IMR-90 (cell line): Measurements from ENCODE around the gene PPM1J. TPM values are rescaled to one million over a fixed set of nuclear protein-coding genes. Genes with fewer than 3 reads are reported as not detected.

Experiments
- ATAC-seq: fragments of 200-7000 bp; cut with Tn5 transposase; 2 replicates; pipeline ENCODE4 v1.9.1; 2020; ENCODE audit warnings: low read depth, mild to moderate bottlenecking, moderate library complexity
- BruUV-seq: library from RNA; stranded (reverse); fragments of 400-500 nt; replicated peaks from 2 replicates; lab custom pipeline; 2021; lab: Mats Ljungman, UMichigan
- CTCF ChIA-PET: fragments of 300-600 bp; formaldehyde crosslinking; extraction: SDS; loops from one replicate; lab custom pipeline; 2021; ENCODE audit warnings: antibody characterized with exemption; lab: Yijun Ruan, JAX
- POLR2A ChIA-PET: fragments of 300-600 bp; sonication (Branson Sonifier 250); formaldehyde crosslinking; loops from one replicate; lab custom pipeline; 2022; ENCODE audit warnings: antibody characterized with exemption; ENCODE audit not compliant: unreplicated experiment; lab: Charles Lee
- DNase-seq: peaks from one replicate; pipeline ENCODE4 v3.0.0; 2013
- H2AFZ ChIP-seq: replicated peaks from 2 replicates; pipeline ENCODE3; 2013; ENCODE audit warnings: low read length, mild to moderate bottlenecking; ENCODE audit not compliant: poor library complexity
- H2AK5ac ChIP-seq: 2 replicates; pipeline ENCODE4 v1.6.1; 2013; ENCODE audit warnings: low read depth, low read length, inconsistent platforms
- H2AK9ac ChIP-seq: replicated peaks from 2 replicates; pipeline ENCODE3; 2013; ENCODE audit warnings: mild to moderate bottlenecking, low read depth, low read length, moderate library complexity; ENCODE audit not compliant: poor library complexity
- H2BK120ac ChIP-seq: 2 replicates; pipeline ENCODE4 v1.6.1; 2013; ENCODE audit warnings: low read depth, low read length, inconsistent platforms
- H2BK15ac ChIP-seq: 3 replicates; pipeline ENCODE4 v1.6.1; 2013; ENCODE audit warnings: low read depth, low read length, inconsistent platforms
- H2BK20ac ChIP-seq: 2 replicates; pipeline ENCODE4 v1.6.1; 2013; ENCODE audit warnings: low read depth, mild to moderate bottlenecking, inconsistent platforms, low read length, moderate library complexity
- H2BK5ac ChIP-seq: 2 replicates; pipeline ENCODE4 v1.6.1; 2013; ENCODE audit warnings: mild to moderate bottlenecking, low read depth, low read length, inconsistent platforms; ENCODE audit not compliant: poor library complexity, severe bottlenecking
- H3K14ac ChIP-seq: replicated peaks from 2 replicates; pipeline ENCODE4 v1.6.1; 2013; ENCODE audit warnings: low read depth, low read length, inconsistent platforms
- H3K18ac ChIP-seq: 2 replicates; pipeline ENCODE4 v1.6.1; 2013; ENCODE audit warnings: low read depth, low read length, control low read depth
- H3K23ac ChIP-seq: 2 replicates; pipeline ENCODE4 v1.6.1; 2013; ENCODE audit warnings: low read depth, low read length, inconsistent platforms
- H3K27ac ChIP-seq: 2 replicates; pipeline ENCODE4 v1.5.1; 2013; ENCODE audit warnings: mild to moderate bottlenecking, control low read depth, low read length; ENCODE audit not compliant: insufficient read depth
- H3K27me3 ChIP-seq: 2 replicates; pipeline ENCODE4 v1.6.1; 2013; ENCODE audit warnings: low read length; ENCODE audit not compliant: control insufficient read depth, insufficient read depth
- H3K36me3 ChIP-seq: 2 replicates; pipeline ENCODE4 v1.6.1; 2013; ENCODE audit warnings: low read length, mixed read lengths; ENCODE audit not compliant: control insufficient read depth, insufficient read depth
- H3K4ac ChIP-seq: 2 replicates; pipeline ENCODE4 v1.6.1; 2013; ENCODE audit warnings: low read depth, low read length, inconsistent platforms
- H3K4me1 ChIP-seq: 2 replicates; pipeline ENCODE4 v1.6.1; 2013; ENCODE audit warnings: low read length, mixed read lengths; ENCODE audit not compliant: control insufficient read depth, insufficient read depth
- H3K4me2 ChIP-seq: 2 replicates; pipeline ENCODE4 v1.6.1; 2013; ENCODE audit warnings: low read depth, mild to moderate bottlenecking, control low read depth, low read length, moderate library complexity
- H3K4me3 ChIP-seq: 2 replicates; pipeline ENCODE4 v1.5.1; 2013; ENCODE audit warnings: low read depth, mild to moderate bottlenecking, control low read depth, low read length, moderate library complexity; ENCODE audit not compliant: insufficient read depth
- H3K56ac ChIP-seq: 2 replicates; pipeline ENCODE4 v1.6.1; 2013; ENCODE audit warnings: low read length, inconsistent platforms; ENCODE audit not compliant: insufficient read depth; ENCODE audit errors: extremely low read depth
- H3K79me1 ChIP-seq, 2 experiments: 2 replicates each; pipeline ENCODE4 v1.6.1; 2013; ENCODE audit warnings: low read length in 2 of 2, inconsistent platforms in 1 of 2, low read depth in 1 of 2
- H3K9ac ChIP-seq: 2 replicates; pipeline ENCODE4 v1.6.1; 2013; ENCODE audit warnings: low read depth, low read length, control low read depth
- H3K9me1 ChIP-seq: 2 replicates; pipeline ENCODE4 v1.6.1; 2013; ENCODE audit warnings: low read length, inconsistent platforms; ENCODE audit not compliant: insufficient read depth
- H3K9me3 ChIP-seq: 2 replicates; pipeline ENCODE4 v1.6.1; 2013; ENCODE audit warnings: low read length; ENCODE audit not compliant: control insufficient read depth, insufficient read depth
- H4K20me1 ChIP-seq: 2 replicates; pipeline ENCODE4 v1.6.1; 2013; ENCODE audit warnings: low read length, inconsistent platforms; ENCODE audit not compliant: insufficient read depth
- H4K5ac ChIP-seq: 2 replicates; pipeline ENCODE4 v1.6.1; 2013; ENCODE audit warnings: mild to moderate bottlenecking, low read depth, low read length, control low read depth
- H4K8ac ChIP-seq, 2 experiments: 2 replicates each; pipeline ENCODE4 v1.6.1; 2013; ENCODE audit warnings: low read depth in 2 of 2, low read length in 2 of 2, control low read depth in 1 of 2, inconsistent platforms in 1 of 2
- H4K91ac ChIP-seq: 2 replicates; pipeline ENCODE4 v1.6.1; 2013; ENCODE audit warnings: low read depth, low read length, inconsistent platforms; ENCODE audit not compliant: insufficient read depth
- BHLHE40 ChIP-seq: fragments of 150-350 bp; IDR thresholded peaks from 2 replicates; pipeline ENCODE4 v1.6.1; 2016; ENCODE audit warnings: mild to moderate bottlenecking, low read depth, low read length
- CEBPB ChIP-seq: IDR thresholded peaks from 2 replicates; pipeline ENCODE4 v1.6.1; 2012; ENCODE audit warnings: low read depth, low read length, improper control_type of control experiment
- CHD1 ChIP-seq: IDR thresholded peaks from 2 replicates; pipeline ENCODE4 v1.6.1; 2012; ENCODE audit warnings: low read depth, low read length, improper control_type of control experiment
- CTCF ChIP-seq: conservative IDR thresholded peaks from 2 replicates; pipeline ENCODE4 v1.5.1; 2012; ENCODE audit warnings: mild to moderate bottlenecking, low read depth, low read length, improper control_type of control experiment
- ELK1 ChIP-seq: fragments of 150-350 bp; IDR thresholded peaks from 2 replicates; pipeline ENCODE4 v1.6.1; 2016; ENCODE audit warnings: low read depth, mild to moderate bottlenecking, low read length, moderate library complexity, borderline replicate concordance
- FOS ChIP-seq: fragments of 150-350 bp; IDR thresholded peaks from 2 replicates; pipeline ENCODE4 v1.6.1; 2016; ENCODE audit warnings: low read depth, low read length
- MAFK ChIP-seq: IDR thresholded peaks from 2 replicates; pipeline ENCODE4 v1.6.1; 2012; ENCODE audit warnings: low read depth, low read length, improper control_type of control experiment
- MAZ ChIP-seq: IDR thresholded peaks from 2 replicates; pipeline ENCODE4 v1.6.1; 2012; ENCODE audit warnings: low read depth, mild to moderate bottlenecking, low read length, improper control_type of control experiment, moderate library complexity, borderline replicate concordance
- MXI1 ChIP-seq: IDR thresholded peaks from 2 replicates; pipeline ENCODE4 v1.6.1; 2012; ENCODE audit warnings: low read depth, mild to moderate bottlenecking, low read length, moderate library complexity, borderline replicate concordance
- NFE2L2 ChIP-seq: fragments of 150-350 bp; IDR thresholded peaks from 2 replicates; pipeline ENCODE4 v1.6.1; 2016; ENCODE audit warnings: low read depth, mild to moderate bottlenecking, low read length
- POLR2A ChIP-seq: IDR thresholded peaks from 2 replicates; pipeline ENCODE4 v1.6.1; 2012; ENCODE audit warnings: mild to moderate bottlenecking, low read depth, low read length
- RAD21 ChIP-seq: IDR thresholded peaks from 2 replicates; pipeline ENCODE4 v1.6.1; 2012; ENCODE audit warnings: low read length, improper control_type of control experiment
- RCOR1 ChIP-seq: IDR thresholded peaks from 2 replicates; pipeline ENCODE4 v1.6.1; 2012; ENCODE audit warnings: mild to moderate bottlenecking, low read length, improper control_type of control experiment; ENCODE audit not compliant: insufficient replicate concordance
- RFX5 ChIP-seq: IDR thresholded peaks from 2 replicates; pipeline ENCODE4 v1.8.0; 2012; ENCODE audit warnings: low read depth, mild to moderate bottlenecking, low read length, moderate library complexity
- SMC3 ChIP-seq: fragments of 150-350 bp; IDR thresholded peaks from 2 replicates; pipeline ENCODE4 v1.6.1; 2016; ENCODE audit warnings: low read depth, mild to moderate bottlenecking, antibody characterized with exemption, low read length, moderate library complexity
- USF2 ChIP-seq: fragments of 150-350 bp; IDR thresholded peaks from 2 replicates; pipeline ENCODE4 v1.6.1; 2017; ENCODE audit warnings: mild to moderate bottlenecking, antibody characterized with exemption, low read length, low read depth
- WGBS, 2 experiments: methylation state at CpG; one replicate each; pipeline versions ENCODE4 v1.1.5 to v1.1.7; 2013; ENCODE audit warnings: missing lambda C conversion rate in 2 of 2; ENCODE audit not compliant: insufficient read length in 1 of 2; ENCODE audit errors: extremely low coverage in 2 of 2; 5-methylcytosine and 5-hydroxymethylcytosine counted together
- dilution Hi-C: fragments of 300-500 bp; cut with HindIII; formaldehyde crosslinking; loops from one replicate; pipeline ENCODE4 v1.14.3; 2018; ENCODE audit warnings: low sequenced_read_pairs; ENCODE audit not compliant: unreplicated experiment
- in situ Hi-C: fragments of 300-500 bp; cut with MboI; formaldehyde crosslinking; loops from 3 replicates; pipeline ENCODE4 v1.14.3; 2019; ENCODE audit warnings: low sequenced_read_pairs, inconsistent platforms, mixed read lengths
- intact Hi-C: fragments of 100-400 bp; cut with micrococcal nuclease; formaldehyde crosslinking; loops from 2 replicates; pipeline ENCODE4 v1.10.0; 2022
- polyA plus RNA-seq, 3 experiments: library from polyadenylated mRNA; depleted of rRNA; stranded (reverse); fragments of >200 nt; gene quantifications; 2 replicates each; pipeline ENCODE4 v1.2.3, GENCODE V29; 2012; ENCODE audit warnings: low replicate concordance in 1 of 3
- total RNA-seq: library from RNA; depleted of rRNA; stranded (reverse); fragments of >200 nt; gene quantifications from 2 replicates; pipeline ENCODE4 v1.2.3, GENCODE V29; 2012

PPM1J gene
- total and polyA plus RNA-seq, 2 of the 4 experiments (the other 2 are of a cell fraction): 1.8 to 2.4 TPM

- no peak overlapping the region for H3K9ac ChIP-seq
- no peak for TF ChIP-seq POLR2A
- TF ChIP-seq MXI1: no peak
- no peak for TF ChIP-seq RAD21
- TF ChIP-seq FOS: no peak
- TF ChIP-seq CHD1: no peak
- no peak for TF ChIP-seq CEBPB
- no peak for TF ChIP-seq MAZ
- no peak for TF ChIP-seq BHLHE40
- no peak for TF ChIP-seq CTCF
- TF ChIP-seq RFX5: no peak
- no peak for TF ChIP-seq RCOR1
- no peak for TF ChIP-seq SMC3
- TF ChIP-seq NFE2L2: no peak
- no peak for TF ChIP-seq ELK1
- no peak for TF ChIP-seq MAFK
- no peak for TF ChIP-seq USF2
- ChIA-PET POLR2A (no interaction called here), CTCF (no interaction called here)
- no peak overlapping the region for H3K4ac ChIP-seq
- BruUV-seq: no TSS peak
- dilution Hi-C loops: no loop called here
- H3K27ac ChIP-seq: no peak overlapping the region
- intact Hi-C loops: no loop called here
- ATAC-seq (no peak), DNase-seq (no peak)
- no peak overlapping the region for H4K5ac ChIP-seq
- H3K4me3 ChIP-seq: no peak overlapping the region
- no peak overlapping the region for H3K23ac ChIP-seq
- no peak overlapping the region for H3K56ac ChIP-seq
- in situ Hi-C loops: no loop called here
- no peaks in the 10 kb centered on the region for H3K27me3 ChIP-seq
- no peak overlapping the region for H2AK9ac ChIP-seq
- H3K18ac ChIP-seq: no peak overlapping the region
- H4K20me1 ChIP-seq: peaks cover 3% of the 10 kb centered on the region; the same call in 1 of the 2 replicates
- H3K4me2 ChIP-seq: no peak overlapping the region
- H2BK20ac ChIP-seq: no peak overlapping the region
- no peaks in the 10 kb centered on the region for H3K9me3 ChIP-seq
- no peak overlapping the region for H3K14ac ChIP-seq
- H3K4me1 ChIP-seq: no peaks in the 10 kb centered on the region
- peaks cover 43% of the 10 kb centered on the region for H3K36me3 ChIP-seq
- no peak overlapping the region for H2AFZ ChIP-seq
- H2AK5ac ChIP-seq: no peak overlapping the region
- H3K79me1 ChIP-seq: peaks cover 11 to 13% of the 10 kb centered on the region in 2 experiments
- H2BK5ac ChIP-seq: no peak overlapping the region
- WGBS, 2 experiments: no CpG with 5 or more reads among the region's 3 CpGs
- no peak overlapping the region for H2BK120ac ChIP-seq
- H2BK15ac ChIP-seq: no peak overlapping the region
- H3K9me1 ChIP-seq: 0 out of 2 replicates have a peak, but pooled peaks cover 2% of the 10 kb centered on the region
- no peak overlapping the region for H4K8ac ChIP-seq
- H4K91ac ChIP-seq: no peak overlapping the region
These were observed 49.3 kb downstream of the PPM1J start for GRCh38 chr1:112665857-112666256.
